ENCODE data around the gene TRIM56. TPM values are rescaled to one million over a fixed set of nuclear protein-coding genes. Genes with fewer than 3 reads are reported as not detected.
"Not testable (repeated sequence)": the region's sequence is repeated elsewhere in the genome, so short reads cannot be mapped to it uniquely, and the experiment has no call there.

The TRIM56 gene
- total RNA-seq, 3 donors from 2014 or later, result 23.9 to 26.8 (median 24.2) TPM

DNA sequence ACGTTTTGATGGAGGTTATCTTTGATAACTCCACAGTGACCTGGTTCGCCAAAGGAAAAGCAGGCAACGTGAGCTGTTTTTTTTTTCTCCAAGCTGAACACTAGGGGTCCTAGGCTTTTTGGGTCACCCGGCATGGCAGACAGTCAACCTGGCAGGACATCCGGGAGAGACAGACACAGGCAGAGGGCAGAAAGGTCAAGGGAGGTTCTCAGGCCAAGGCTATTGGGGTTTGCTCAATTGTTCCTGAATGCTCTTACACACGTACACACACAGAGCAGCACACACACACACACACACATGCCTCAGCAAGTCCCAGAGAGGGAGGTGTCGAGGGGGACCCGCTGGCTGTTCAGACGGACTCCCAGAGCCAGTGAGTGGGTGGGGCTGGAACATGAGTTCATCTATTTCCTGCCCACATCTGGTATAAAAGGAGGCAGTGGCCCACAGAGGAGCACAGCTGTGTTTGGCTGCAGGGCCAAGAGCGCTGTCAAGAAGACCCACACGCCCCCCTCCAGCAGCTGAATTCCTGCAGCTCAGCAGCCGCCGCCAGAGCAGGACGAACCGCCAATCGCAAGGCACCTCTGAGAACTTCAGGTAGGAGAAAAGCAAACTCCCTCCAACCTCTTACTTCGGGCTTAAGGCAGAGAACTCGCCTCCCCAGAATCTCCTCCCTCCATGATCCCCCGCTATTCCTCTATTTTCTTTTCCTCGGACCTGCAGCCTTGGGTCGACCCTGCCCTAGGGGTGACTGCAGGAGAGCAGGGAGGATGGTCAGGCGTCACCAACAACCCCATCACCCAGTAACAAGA lies 41.6 kb downstream of the TRIM56 start, which contains the start of gene SERPINE1:
Gene SERPINE1 (plus strand): TSS at position 454 of the 809 bp plus-strand sequence. CDS start 1,290 bp downstream, outside the sequence.
- peak; percentile 37 for DNase-seq
- no peaks in the 10 kb centered on the region for H3K36me3 Mint-ChIP-seq (ENCODE audit: insufficient read depth)
- peaks cover 52% of the 10 kb centered on the region for H3K27me3 Mint-ChIP-seq (ENCODE audit: low read depth)
- peak; percentile 62 to 66 for ATAC-seq
- peak within 1 kb of the TSS; percentile 19 for H3K4me3 Mint-ChIP-seq
- H3K9me3 Mint-ChIP-seq, result no peaks in the 10 kb centered on the region
- peaks cover 30% of the 10 kb centered on the region for H3K4me1 Mint-ChIP-seq (ENCODE audit: low read depth)

DNA sequence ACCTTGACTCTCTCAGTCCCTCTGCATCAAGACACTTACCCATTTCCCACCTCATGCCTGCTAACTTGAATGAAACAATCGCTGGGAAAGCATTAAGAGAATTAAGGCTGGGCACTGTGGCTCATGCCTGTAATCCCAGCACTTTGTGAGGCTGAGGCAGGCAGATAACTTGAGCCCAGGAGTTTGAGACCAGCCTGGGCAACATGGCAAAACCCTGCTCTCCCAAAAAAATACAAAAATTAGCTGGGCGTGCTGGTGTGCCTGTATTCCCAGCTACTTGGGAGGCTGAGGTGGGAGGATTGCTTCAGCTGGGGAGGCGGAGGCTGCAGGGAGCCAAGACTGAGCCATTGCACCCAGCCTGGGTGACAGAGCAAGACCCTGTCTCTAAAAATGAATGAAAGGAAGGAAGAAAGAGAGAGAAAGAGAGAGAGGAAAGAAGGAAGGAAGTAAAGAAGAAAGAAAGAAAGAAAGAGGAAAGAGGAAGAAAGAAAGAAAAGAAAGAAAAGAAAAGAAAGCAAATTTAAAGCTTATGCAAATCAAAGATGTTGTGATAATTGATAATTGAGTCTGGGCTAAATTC lies 42.3 kb downstream of the TRIM56 start:
- peaks cover 25% of the 10 kb centered on the region for H3K4me1 Mint-ChIP-seq (ENCODE audit: low read depth)
- peaks cover 50% of the 10 kb centered on the region for H3K27me3 Mint-ChIP-seq (ENCODE audit: low read depth)
- ATAC-seq, result no peak
- no peak for DNase-seq
- H3K9me3 Mint-ChIP-seq, result no peaks in the 10 kb centered on the region
- peak overlapping the region; percentile 19 for H3K4me3 Mint-ChIP-seq
- H3K36me3 Mint-ChIP-seq (ENCODE audit: insufficient read depth), result no peaks in the 10 kb centered on the region

DNA sequence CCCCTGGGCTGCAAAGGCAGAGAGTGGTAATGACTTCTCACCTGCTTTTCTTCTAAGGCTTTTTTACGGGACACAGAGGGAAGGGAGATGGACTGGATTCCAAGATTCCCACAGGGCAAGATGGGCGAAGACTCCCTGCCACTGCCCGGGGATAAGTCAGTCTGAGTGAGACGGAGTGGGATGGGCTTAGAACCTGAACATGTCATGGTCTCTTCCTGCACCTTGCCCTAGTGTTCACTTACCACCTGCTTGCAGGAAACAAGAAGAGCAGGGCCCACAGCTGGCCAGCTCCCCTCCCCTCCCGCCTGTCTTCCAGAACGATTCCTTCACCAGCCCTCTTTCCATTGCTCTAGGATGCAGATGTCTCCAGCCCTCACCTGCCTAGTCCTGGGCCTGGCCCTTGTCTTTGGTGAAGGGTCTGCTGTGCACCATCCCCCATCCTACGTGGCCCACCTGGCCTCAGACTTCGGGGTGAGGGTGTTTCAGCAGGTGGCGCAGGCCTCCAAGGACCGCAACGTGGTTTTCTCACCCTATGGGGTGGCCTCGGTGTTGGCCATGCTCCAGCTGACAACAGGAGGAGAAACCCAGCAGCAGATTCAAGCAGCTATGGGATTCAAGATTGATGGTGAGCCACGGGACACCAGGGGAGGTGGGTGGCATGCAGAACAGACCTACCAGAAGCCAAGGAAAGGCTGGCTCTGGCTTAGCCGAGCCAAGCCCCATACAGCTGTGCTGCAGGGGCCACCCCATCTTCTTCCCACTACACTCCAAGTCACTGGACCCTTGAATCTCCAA lies 43.0 kb downstream of the TRIM56 start:
- no peak overlapping the region for H3K4me3 Mint-ChIP-seq
- ATAC-seq, result peak in 1 of 2 donors; percentile 21
- no peaks in the 10 kb centered on the region for H3K9me3 Mint-ChIP-seq
- DNase-seq, result no peak
- H3K27me3 Mint-ChIP-seq (ENCODE audit: low read depth), result peaks cover 48% of the 10 kb centered on the region
- peaks cover 24% of the 10 kb centered on the region for H3K4me1 Mint-ChIP-seq (ENCODE audit: low read depth)
- no peaks in the 10 kb centered on the region for H3K36me3 Mint-ChIP-seq (ENCODE audit: insufficient read depth)

DNA sequence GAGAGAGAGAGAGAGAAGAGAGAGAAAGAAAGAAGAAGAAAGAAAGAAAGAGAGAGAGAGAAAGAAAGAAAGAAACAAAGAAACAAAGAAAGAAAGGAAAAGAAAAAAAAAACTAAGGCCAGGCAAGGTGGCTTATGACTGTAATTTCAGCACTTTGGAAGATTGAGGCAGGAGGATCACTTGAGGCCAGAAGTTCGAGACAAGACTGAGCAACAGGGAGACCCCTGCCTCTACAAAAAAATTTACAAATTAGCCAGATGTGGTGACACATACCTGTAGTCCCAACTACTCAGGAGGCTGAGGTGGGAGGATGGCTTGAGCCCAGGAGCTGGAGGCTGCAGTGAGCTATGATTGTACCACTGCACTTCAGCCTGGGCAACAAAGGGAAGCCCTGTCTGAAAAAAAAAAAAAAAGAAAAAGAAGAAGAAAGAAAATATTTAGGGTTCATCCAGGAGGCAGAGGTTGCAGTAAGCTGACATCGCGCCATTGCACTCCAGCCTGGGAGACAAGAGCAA lies 44.4 kb downstream of the TRIM56 start:
- H3K36me3 Mint-ChIP-seq (ENCODE audit: insufficient read depth), result no peaks in the 10 kb centered on the region
- no peak overlapping the region for H3K4me3 Mint-ChIP-seq
- H3K9me3 Mint-ChIP-seq, result no peaks in the 10 kb centered on the region
- H3K27me3 Mint-ChIP-seq (ENCODE audit: low read depth), result peaks cover 51% of the 10 kb centered on the region
- DNase-seq, result no peak
- no peak for ATAC-seq
- peaks cover 32% of the 10 kb centered on the region for H3K4me1 Mint-ChIP-seq (ENCODE audit: low read depth)

DNA sequence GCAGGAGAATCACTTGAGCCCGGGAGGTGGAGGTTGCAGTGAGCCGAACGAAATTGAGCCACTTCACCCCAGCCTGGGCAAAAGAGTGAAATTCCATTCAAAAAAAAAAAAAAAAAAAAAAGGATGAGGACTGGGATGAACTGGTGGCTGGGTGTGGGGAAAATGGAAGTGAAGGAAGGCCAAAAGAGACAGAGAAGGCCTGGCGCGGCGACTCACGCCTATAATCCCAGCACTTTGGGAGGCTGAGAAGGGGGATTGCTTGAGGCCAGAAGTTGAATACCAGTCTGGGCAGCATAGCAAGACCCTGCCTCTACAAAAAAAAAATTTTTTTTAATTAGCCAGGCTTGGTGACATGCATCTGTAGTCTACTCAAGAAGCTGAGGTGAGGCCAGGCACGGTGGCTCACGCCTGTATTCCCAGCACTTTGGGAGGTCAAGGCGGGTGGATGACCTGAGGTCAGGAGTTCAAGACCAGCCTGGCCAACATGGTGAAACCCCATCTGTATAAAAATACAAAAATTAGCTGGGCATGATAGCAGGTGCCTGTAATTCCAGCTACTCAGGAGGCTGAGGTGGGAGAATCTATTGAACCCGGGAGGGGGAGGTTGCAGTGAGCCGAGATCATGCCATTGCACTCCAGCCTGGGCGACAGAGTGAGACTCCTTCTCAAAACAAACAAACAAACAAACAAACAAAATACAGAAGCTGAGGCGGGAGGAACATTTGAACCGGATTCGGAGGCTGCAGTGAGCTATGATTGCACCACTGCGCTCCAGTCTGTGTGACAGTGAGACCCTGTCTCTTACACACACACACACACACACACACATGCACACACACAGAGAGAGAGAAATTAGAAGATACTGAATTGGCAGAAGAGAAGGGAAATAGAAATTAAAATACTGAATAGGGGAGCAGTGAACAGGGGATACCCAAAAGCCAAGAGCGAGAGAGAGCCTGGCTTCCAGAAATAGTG lies 47.6 kb downstream of the TRIM56 start:
- Mint-ChIP-seq H3K27me3 (ENCODE audit: low read depth) (peaks cover 31% of the 10 kb centered on the region), H3K4me1 (ENCODE audit: low read depth) (peaks cover 29% of the 10 kb centered on the region)
- not testable (repeated sequence) for H3K9me3 Mint-ChIP-seq; H3K36me3 Mint-ChIP-seq (ENCODE audit: insufficient read depth); DNase-seq; ATAC-seq; H3K4me3 Mint-ChIP-seq

DNA sequence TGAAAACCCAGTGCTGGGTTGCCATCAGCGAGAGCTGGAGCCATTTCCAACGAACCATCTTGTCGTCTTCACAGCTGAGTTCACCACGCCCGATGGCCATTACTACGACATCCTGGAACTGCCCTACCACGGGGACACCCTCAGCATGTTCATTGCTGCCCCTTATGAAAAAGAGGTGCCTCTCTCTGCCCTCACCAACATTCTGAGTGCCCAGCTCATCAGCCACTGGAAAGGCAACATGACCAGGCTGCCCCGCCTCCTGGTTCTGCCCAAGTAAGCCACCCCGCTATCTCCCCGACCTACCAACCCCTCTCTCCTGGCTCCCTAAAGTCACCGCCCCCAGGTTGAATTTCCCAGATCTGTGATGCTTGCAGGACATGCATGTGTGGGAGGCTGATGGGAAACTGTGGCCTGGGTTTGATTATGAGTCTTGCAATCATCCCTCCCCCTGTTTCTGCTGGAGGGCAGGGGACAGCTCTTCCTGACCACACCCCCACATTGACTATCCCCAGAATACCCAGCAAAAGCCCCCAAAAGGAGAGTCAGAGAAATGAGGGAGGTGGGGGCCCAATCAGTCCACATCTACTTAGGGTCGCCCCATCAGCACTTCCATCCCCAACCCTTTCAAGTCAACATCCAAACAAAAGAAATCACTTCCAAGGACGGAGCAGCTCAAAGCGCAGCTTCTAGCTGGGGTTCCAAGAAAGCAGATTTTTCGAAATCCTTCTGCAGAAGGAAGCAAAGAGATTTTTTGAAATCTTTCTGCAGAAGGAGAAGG lies 48.5 kb downstream of the TRIM56 start:
- Mint-ChIP-seq H3K4me3 (no peak overlapping the region), H3K27me3 (ENCODE audit: low read depth) (peaks cover 30% of the 10 kb centered on the region), H3K36me3 (ENCODE audit: insufficient read depth) (no peaks in the 10 kb centered on the region), H3K9me3 (no peaks in the 10 kb centered on the region), H3K4me1 (ENCODE audit: low read depth) (peaks cover 36% of the 10 kb centered on the region)
- ATAC-seq, result no peak
- no peak for DNase-seq

DNA sequence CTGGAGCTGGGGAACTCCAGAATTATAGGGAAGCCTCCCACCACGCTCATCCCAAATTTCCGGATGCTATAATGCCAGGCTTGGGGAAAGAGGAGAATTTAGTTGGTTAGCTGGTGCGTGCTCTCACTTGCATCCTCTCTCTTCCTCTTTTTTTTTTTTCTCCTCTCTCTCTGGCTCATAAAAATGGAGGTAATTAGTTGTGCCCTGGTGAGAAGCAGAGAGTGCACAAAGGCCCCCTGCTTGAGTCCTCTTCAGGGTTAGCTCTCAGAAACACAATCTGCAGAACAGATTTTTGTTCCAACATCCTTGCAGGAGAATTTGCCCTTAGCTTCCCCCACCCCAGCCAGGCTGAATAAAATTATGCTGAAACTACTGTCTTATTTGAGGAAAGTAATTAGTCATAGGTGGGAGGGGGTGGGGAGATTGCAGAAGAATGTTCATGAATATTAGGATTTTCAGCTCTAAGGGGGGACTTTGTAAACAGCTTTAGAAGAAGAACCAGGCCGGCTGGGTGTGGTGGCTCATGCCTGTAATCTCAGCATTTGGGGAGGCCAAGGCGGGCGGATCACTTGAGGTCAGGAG lies 49.2 kb downstream of the TRIM56 start:
- Mint-ChIP-seq H3K4me3 (no peak overlapping the region), H3K27me3 (ENCODE audit: low read depth) (peaks cover 27% of the 10 kb centered on the region), H3K4me1 (ENCODE audit: low read depth) (peaks cover 39% of the 10 kb centered on the region), H3K36me3 (ENCODE audit: insufficient read depth) (no peaks in the 10 kb centered on the region), H3K9me3 (no peaks in the 10 kb centered on the region)
- ATAC-seq, result no peak
- no peak for DNase-seq

DNA sequence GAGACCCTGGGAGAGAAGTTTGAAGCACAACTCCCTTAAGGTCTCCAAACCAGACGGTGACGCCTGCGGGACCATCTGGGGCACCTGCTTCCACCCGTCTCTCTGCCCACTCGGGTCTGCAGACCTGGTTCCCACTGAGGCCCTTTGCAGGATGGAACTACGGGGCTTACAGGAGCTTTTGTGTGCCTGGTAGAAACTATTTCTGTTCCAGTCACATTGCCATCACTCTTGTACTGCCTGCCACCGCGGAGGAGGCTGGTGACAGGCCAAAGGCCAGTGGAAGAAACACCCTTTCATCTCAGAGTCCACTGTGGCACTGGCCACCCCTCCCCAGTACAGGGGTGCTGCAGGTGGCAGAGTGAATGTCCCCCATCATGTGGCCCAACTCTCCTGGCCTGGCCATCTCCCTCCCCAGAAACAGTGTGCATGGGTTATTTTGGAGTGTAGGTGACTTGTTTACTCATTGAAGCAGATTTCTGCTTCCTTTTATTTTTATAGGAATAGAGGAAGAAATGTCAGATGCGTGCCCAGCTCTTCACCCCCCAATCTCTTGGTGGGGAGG lies 52.5 kb downstream of the TRIM56 start:
- ATAC-seq (no peak), DNase-seq (no peak)
- Mint-ChIP-seq H3K27me3 (ENCODE audit: low read depth) (peaks cover 17% of the 10 kb centered on the region), H3K9me3 (no peaks in the 10 kb centered on the region), H3K36me3 (ENCODE audit: insufficient read depth) (no peaks in the 10 kb centered on the region), H3K4me3 (peak overlapping the region; percentile 40), H3K4me1 (ENCODE audit: low read depth) (peaks cover 47% of the 10 kb centered on the region)

DNA sequence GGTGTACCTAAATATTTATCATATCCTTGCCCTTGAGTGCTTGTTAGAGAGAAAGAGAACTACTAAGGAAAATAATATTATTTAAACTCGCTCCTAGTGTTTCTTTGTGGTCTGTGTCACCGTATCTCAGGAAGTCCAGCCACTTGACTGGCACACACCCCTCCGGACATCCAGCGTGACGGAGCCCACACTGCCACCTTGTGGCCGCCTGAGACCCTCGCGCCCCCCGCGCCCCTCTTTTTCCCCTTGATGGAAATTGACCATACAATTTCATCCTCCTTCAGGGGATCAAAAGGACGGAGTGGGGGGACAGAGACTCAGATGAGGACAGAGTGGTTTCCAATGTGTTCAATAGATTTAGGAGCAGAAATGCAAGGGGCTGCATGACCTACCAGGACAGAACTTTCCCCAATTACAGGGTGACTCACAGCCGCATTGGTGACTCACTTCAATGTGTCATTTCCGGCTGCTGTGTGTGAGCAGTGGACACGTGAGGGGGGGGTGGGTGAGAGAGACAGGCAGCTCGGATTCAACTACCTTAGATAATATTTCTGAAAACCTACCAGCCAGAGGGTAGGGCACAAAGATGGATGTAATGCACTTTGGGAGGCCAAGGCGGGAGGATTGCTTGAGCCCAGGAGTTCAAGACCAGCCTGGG lies 53.1 kb downstream of the TRIM56 start:
- H3K36me3 Mint-ChIP-seq (ENCODE audit: insufficient read depth), result no peaks in the 10 kb centered on the region
- H3K27me3 Mint-ChIP-seq (ENCODE audit: low read depth), result peaks cover 14% of the 10 kb centered on the region
- H3K4me1 Mint-ChIP-seq (ENCODE audit: low read depth), result peaks cover 45% of the 10 kb centered on the region
- DNase-seq, result peak; percentile 84
- H3K4me3 Mint-ChIP-seq, result peak overlapping the region; percentile 56
- peak; percentile 91 to 94 for ATAC-seq
- no peaks in the 10 kb centered on the region for H3K9me3 Mint-ChIP-seq

DNA sequence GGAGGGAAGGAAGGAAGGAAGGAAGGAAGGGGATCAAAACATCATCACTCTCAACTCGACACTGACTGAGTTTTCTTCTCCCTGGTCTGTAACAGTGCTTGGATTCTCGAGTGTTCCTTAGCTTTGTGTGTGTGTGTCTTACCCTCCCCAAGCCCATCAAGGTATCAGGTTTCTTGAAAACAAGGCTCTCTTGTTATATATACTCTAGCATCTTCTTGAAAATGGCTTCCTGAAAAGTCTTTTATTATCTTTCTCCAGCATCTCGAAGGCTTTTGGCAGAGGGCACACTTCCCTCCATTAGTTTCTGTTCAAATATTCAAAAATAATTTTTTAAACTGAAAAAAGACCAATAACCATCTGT lies 55.0 kb downstream of the TRIM56 start:
- ATAC-seq (no peak), DNase-seq (no peak)
- no peaks in the 10 kb centered on the region for H3K9me3 Mint-ChIP-seq
- H3K4me1 Mint-ChIP-seq (ENCODE audit: low read depth), result peaks cover 35% of the 10 kb centered on the region
- H3K4me3 Mint-ChIP-seq, result no peak overlapping the region
- H3K27me3 Mint-ChIP-seq (ENCODE audit: low read depth), result peaks cover 13% of the 10 kb centered on the region
- H3K36me3 Mint-ChIP-seq (ENCODE audit: insufficient read depth), result no peaks in the 10 kb centered on the region

DNA sequence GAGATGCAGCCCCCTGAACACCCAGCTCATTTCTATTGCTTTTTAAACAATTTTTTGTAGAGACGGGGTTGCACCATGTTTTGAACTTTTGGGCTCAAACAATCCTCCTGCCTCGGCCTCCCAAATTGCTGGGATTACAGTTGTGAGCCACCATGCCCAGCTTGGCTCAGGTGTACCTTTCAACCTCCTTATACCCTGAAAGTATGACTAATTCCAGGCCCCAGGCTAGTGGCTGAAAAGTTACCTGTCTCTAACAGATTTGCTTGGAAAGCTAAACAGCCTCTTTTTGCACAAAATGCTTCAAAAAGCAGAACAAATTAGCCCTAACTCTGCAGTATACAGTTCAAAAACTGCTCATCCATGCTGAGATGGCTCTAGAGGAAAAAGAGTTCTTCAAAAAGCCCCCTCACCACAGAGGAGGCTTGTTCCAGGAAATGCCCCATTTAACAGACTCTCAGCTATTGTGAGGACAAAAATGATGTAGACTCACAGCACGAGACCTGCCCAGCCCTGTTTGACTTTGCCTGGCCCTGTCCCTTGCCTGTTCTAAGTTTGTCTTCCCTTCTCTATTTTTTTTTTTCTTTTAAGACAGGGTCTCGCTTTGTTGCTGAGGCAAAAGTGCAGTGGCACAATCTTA lies 55.6 kb downstream of the TRIM56 start:
- no peaks in the 10 kb centered on the region for H3K36me3 Mint-ChIP-seq (ENCODE audit: insufficient read depth)
- H3K4me3 Mint-ChIP-seq, result no peak overlapping the region
- DNase-seq (no peak), ATAC-seq (no peak)
- peaks cover 35% of the 10 kb centered on the region for H3K4me1 Mint-ChIP-seq (ENCODE audit: low read depth)
- no peaks in the 10 kb centered on the region for H3K9me3 Mint-ChIP-seq
- H3K27me3 Mint-ChIP-seq (ENCODE audit: low read depth), result peaks cover 15% of the 10 kb centered on the region
